CD4-positive, alpha-beta T cell treated with Interleukin-4 for 1 hour (primary cell): Measurements from ENCODE around the gene DIP2C.

ENCODE experiments used
- DNase-seq, 2 donors: peaks; one replicate each; pipeline ENCODE4 v3.0.0-alpha.2; 2020 to 2022

Gene DIP2C

DNA sequence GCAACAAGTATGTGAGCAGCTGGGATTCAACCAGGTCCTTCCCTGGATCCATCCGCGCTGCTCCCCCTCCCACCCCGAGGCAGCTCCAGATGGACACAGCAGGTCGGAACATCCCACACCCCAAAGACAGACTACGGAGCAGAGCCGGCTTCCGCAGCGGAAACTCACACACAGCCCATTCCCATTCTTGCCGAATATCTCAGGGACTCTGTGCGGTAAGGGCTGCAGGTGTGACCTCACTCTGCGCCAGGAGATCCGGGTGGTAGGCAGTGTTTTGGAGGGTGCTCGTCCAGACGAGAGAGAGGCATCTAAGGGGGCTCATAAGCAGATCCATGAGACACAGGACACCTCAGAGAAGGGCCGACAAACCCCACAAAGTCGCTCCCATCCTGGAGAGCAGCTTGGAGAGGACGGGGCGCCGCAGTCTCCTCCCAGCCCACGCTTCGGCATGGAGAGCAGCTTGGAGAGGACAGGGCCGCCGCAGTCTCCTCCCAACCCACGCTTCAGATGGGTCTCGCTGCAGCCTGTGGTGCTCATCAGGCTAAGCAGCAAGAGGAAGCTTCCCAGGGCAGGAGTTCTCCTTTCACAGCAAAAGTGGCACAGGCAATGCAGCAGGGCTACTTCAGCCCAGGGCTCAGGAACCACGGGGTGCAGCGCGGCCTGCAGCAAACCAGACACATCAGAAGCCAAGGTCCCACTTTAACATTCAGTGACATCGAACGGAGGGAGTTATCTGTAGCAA, 179.9 kb downstream of the DIP2C start:
- DNase-seq = no peak

DNA sequence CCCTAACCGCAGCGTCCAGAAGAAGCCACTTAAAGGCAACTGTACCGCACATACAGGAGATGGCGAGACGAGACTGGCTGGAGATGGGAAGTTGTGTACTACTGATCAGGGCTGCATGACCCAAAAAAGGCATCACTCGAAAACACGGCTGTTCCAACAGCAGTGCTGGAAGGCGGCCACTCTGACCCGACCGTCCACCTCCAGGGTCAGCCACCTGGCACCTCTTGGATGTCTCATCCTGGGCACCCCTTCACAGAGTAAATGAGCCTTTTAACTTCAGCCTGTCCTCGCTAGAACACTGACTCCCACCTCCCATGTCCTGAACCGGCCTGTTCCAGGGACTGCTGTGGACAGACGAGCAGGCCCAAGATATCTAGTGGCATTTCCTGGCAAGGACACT, 180.7 kb downstream of the DIP2C start:
- no peak for DNase-seq

DNA sequence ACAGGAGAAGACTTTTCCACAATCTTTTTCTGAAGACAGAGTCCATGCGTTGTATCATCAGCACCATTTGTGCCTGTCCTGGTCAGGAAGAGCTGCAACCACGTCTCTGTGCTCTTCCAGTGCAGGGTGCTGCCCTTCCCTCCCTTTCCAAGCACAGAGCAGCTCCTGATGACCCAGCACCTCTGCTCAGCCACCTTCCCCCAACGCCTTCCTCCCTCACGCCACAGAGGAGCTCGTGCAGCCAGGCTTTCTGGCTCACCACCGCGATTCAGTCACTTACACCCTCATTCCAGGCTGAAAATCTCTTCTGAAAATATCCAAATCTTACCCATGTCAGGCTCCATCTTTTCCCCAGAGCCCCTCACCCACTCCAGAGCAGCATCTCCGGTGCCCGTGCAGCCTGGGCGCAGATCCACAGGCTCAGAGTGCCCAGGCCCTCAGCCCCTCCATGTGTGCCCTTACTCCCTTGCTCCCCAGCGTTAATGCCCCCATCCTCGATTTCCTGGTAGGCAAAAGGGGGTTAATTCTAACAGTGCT, 181.5 kb downstream of the DIP2C start:
- DNase-seq = no peak

DNA sequence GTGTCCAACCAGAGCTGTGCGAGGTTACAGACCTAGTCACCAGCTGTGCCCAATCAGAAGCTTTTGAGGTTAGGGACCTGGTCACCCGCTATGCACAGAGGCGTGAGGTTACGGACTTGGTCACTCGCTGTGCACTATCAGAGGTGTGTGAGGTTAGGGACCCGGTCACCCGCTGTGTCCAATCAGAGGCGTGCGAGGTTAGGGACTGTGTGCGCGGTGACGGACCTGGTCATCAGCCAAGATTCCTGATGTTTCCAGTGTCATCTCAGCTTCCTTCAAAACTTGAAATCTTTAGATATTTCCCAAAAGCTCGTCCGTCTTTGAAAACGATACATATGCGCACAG, 182.1 kb downstream of the DIP2C start:
- no peak for DNase-seq

DNA sequence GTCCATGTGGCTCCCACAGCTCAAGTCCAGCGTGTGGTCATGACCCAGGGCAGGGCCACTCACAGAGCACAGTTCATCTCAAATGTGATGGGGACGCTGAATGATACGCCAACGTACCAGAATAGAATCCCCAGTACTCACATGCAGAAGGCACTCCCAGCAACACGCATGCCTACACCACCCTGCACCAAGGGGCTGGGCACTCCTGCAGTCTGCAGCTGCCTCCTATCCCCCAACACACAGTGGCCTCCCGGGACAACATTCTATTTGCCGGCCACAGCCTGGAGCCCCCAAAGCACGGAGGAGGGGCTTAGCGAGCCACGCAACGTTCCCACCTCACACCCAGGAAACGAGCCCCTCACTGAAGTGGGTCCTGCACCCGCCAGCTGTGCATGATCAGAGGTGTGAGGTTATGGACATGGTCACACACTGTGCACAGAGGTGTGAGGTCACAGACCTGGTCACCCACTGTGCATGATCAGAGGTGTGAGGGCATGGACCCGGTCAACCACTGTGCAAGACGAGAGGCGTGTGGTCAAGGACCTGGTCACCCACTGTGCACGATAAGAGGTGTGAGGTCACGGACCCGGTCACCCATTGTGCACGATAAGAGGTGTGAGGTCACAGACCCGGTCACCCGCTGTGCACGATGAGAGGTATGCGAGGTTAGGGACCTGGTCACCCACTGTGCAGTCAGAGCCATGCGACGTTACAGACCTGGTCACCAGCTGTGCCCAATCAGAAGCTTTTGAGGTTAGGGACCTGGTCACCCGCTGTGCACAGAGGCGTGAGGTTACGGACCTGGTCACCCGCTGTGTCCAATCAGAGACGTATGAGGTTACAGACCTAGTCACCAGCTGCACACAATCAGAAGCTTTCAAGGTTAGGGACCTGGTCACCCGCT, 182.8 kb downstream of the DIP2C start:
- DNase-seq = no peak

DNA sequence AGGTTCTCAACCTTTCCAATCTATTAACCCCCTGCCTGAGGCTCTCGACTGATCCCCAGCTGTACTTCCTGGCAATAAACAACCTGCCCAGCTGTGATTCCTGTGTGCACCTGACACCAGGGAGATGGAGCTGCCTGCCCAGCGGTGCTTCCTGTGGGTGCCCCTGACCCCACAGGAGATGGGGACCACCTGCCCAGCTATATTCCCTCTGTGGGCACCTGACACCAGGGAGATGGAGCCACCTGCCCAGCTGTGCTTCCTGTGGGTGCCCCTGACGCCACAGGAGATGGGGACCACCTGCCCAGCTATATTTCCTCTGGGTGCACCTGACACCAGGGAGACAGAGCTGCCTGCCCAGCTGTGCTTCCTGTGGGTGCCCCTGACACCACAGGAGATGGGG, 184.0 kb downstream of the DIP2C start:
- no peak for DNase-seq

DNA sequence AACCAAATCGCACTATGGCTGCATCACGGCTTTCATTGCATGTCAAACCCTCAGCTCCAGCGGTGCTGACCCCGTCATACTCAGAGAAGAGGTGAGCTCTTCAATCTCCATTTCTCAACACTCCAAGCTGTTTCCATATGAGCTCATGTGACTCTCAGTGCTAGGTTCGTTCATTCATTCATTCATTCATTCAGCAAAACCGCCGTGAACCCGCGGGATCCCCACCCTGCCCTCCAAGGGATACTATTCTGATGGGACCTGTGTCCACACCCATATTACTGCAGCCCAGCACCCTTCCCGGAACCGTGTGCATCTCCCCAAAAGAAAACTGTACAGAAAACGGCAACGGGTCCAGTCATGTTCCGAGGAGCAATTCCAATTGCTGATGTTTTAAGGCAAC, 184.7 kb downstream of the DIP2C start:
- no peak for DNase-seq

DNA sequence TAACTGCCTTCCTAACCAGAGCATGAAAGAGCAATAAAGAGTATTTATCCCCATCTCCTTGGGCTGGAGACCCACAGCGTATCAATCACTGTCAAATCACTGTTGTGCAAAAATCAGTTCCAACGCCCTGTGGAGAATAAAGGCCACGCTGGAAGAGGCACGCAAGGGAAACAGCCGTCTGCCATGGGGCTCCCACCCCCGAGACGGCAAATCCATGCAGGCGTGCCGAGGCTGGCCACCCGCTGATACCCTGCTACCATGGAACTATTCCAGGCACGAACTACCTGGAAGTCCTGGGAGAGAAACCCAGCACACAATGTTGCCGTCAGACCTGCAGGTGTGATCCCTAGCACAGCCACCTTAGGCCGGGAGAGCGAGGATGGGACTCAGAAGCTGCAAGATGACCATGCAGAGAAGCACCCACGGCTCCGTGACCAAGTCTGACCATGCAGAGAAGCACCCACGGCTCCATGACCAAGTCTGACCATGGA, 185.3 kb downstream of the DIP2C start:
- DNase-seq = no peak

DNA sequence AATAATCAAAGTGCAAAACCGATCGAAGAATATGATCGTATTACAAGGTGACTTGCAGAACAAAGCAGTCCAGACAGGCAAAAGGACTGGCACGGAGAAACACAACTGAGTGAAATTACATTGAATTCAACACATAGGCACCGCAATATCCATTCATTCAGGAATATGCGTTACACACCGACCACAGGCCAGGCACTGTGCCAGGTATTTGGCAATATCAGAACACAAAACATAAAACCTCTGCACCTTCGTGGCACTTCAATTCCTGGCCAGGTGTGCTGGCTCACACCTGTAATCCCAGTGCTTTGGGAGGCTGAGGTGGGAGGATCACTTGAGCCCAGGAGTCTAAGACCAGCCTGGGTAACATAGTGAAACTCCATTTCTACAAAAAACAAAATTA, 187.9 kb downstream of the DIP2C start:
- no peak for DNase-seq

DNA sequence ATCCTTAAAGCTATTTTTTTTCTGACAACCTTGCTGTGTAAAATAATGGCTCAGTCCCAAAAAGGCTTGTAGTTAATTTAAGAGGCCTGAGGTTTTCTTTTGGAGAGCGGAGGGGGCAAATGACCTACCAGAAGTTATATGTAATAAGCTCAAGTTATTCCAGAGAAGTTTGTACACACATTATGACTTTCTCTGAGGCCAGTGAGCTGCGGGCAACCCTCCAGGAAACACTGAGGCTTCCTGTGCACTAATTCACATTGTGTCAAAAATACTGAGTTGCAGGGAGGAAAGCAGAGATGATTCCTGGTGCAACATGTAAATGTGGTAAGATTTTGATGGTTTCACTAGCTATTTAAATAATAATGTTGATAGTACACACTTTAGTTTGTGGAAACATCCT, 188.6 kb downstream of the DIP2C start:
- DNase-seq = no peak

DNA sequence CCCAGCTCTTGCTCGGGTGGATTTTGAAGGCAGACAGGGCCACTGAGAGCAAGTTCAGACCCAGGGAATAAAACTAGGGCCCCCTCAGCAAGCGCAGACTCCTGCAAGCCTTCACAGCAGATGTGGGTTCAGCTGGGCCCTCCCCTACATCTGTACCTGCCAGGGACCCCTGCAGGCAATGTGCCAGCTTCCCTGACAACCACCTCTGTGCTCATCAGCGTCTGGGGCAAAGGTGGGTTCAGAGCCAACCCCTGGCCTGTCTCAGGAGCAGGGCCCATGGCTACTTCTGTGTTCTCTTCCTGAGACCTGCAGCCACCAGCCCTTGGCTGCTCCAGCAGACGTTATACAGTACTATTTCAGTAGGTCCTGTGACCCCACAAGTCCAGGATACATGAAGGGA, 189.5 kb downstream of the DIP2C start:
- no peak for DNase-seq

DNA sequence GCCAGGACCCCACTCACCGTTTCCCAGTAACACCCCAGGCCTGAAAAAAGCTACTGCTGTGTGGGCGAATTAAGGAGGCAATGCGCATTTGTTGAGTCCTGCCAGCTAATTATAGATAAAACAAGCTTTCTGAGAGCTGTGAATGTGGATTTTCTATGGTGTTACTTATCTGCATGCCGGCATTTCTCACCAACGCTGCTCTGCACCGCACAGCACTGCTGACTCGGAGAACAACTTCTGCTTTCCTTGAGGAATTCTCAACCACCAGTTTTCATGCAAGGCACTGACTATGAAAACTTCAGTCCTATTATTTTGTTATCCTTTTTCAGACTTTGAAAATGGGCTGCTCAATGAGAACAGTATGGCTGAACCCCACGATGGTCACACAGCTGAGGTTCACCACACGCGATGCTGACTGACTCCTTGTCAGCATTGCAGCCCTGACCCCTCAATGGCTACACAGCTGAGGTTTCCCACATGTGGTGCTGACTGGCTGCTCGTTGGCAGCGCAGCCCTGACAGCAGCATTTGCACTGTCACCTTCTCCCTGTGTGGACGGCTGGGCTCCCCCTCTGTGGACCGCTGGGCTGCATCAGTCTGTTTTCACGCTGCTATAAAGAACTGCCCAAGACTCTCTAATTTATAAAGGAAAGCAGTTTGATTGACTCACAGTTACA, 190.6 kb downstream of the DIP2C start:
- DNase-seq = no peak

DNA sequence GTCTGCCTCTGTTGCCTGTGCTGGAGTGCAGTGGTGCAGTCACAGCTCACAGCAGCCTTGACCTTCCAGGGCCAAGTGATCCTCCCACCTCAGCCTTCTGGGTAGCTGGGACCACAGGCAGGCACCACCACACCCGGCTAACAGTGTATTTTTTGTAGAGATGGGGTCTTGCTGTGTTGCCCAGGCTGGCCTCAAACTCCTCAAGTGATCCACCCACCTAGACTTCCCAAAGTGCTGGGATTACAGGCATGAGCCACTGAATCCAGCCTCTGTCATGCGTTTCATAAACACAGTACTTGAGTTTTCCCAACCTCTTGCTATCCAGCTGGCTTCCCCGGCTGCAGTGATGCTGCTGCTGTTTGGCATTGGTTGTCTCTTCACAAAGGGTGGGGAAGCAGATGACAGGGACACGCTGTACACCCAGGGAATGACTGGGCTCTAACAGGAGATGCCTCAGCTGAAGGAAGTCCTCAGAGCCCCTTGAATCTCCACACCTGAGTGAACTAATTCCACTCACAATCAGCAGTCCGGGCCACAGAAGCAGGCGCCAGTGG, 191.5 kb downstream of the DIP2C start:
- DNase-seq = no peak

DNA sequence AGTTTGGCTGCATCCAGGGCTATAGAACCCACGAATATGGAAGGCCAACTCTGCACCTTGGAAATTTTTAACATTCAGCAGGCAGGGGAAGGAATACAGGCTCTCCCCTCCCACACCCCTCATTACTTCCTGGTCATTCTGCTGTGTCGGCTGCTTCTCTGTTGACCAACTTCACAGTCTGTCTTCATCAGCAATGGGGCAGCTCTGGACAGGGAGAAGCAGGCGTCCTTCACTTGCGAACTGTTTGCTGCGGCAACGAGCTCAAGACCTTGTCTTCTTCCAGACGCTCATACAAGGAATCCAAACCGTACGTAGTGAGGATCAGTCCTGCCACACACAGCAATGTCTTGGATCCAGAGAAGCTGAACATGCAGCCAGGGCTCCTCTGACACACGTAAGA, 192.2 kb downstream of the DIP2C start:
- no peak for DNase-seq

DNA sequence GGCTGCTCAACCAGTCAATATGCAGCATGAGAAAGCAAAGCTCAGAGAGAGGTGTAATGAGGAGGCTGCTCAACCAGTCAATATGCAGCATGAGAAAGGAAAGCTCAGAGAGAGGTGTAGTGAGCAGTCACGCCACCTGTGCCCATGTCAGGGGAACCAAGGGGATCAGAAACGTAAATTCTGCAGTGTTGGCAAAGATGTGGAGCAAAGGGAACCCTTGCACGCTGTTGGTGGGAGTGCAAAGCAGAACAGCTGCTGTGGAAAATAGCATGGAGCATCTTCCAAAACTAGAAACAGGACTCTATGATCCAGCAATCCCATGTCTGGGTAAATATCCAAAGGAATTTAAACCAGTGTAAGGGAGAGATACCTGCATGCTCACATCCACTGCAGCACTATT, 194.9 kb downstream of the DIP2C start:
- DNase-seq = no peak

DNA sequence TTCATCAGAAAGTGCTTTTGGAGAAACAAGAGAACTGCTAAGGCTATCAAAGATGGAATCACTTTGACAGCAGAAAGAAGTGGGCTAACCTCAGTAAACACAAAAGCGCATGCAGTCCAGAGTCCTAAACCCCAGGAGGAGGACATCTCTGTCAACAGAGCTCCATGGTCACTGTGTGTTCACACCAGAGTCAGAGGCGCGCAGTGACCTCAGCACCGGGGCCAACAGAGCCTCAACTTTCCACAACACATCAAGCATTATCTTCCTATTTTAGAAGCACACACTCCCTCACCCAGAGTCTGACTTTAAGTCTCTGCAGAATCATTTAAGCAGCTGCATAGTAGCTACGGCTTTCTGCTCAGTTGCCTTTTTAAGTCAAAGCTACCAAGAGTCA, 195.3 kb downstream of the DIP2C start:
- no peak for DNase-seq

DNA sequence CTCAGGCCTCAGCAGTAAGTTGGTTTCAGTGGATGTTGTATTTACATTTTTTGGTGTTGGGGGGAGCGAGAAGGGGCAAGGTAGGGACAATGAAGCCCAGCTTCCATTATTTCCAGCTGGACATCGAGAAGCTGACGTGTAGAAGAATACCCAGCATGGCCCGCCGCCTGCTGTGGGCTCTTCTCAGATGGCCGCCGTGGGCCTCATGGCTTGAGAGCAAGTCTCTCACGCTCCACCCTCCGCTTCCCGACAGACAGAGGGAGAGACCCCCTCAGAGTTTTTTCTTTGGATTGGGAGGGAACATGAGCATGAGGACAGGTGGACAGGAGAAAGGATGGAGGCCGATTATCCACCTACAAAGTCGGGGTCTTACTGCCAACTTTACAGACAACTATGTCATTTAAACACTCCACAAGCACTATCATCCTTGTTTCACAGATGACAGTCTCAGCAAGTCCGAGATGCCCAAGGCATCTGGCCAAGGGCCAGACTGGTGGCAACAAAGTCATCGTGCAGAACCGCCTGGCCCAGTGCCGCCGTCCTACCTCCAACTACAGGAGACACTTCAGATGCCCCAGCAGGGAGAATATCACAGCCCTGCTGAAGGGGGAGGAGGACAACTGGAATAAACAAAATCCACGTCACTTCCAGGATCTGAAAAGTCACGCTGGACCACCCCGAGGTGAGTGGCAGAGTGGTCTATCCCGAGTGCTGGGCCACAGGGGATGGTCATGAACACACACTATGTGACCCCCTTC, 195.9 kb downstream of the DIP2C start:
- no peak for DNase-seq

DNA sequence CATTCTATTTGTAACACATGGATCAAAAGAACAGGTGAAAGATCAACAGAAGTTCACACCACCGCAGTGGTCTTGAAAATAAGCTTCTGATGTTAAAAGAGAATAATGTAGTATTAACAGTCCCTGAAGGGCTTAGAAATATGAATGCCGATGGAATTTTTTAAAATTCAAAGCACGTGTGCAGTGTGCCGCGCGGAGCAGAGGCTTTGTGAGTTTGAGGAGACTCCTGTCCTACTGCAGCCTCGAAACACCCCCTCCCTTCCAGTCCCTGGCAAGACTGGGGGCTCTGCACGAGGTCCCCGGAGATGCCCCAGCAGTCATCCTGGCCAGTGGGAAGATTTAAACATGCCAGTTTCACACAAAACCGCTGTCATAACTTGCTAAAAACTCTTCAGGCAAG, 196.6 kb downstream of the DIP2C start:
- DNase-seq = no peak

DNA sequence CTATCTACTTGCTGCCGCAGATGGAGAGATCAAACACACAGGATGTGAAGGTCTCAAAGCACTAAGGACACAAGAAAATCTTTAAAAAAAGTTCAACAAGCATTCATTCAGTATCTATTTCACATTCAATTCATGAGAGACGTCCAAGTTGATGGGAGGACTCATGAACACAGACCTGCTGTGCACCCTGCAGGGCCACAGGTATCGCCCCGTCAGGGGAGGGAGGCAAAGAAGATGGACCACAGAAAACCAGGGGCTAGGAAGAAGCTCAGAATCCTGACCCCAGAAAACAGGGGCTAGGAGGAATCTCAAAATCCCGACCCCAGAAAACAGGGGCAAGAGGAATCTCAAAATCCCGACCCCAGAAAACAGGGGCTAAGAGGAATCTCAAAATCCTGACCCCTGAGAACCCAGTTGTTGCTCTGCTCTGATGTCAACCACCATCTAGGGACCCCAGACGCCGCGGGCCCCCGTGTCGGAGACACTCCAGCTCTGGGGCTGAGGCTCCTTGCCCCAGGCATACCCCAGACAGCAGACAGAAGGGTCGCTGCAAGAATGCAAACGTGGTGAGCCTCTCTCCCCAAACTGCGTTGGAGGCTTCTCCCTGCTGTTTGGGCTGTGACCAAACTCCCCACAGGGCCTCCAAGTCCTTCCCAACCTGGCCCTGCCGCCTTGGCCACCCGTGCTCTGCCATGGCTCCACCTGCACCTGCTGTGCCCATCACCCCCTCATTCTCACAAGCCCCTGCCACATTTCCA, 197.6 kb downstream of the DIP2C start:
- no peak for DNase-seq

DNA sequence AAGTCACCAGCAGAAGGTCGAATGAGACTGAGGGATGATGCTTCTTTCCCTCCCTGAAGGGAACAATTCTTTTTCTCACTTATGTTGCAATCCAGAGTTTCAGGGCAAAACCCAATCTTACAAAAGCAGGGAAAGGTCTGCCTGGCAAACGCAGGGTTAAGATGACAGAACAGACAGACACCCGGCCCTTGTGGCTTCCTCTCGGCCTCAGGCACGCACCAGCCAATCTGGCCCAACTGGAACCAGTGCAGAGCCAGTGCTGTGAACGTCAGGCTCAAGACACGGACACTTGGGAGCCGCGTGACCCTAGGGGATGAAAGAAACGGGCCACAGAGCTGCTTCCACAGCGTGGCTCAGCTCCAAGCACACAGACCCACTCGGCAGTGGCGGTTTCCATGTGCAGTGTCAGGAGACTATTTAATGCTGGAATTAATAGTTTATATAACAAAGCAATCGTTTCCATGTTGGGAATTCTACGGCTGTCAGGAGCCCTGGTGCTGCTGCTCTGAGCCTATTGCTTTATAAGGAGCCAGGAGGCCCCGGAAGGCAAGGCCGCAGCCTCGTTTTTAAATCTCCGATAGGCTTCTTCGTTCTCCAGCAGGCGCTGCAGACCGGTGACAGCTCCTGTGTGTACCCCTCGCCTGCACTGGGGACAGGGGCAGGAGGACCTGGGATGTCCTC, 198.4 kb downstream of the DIP2C start:
- DNase-seq = no peak

DNA sequence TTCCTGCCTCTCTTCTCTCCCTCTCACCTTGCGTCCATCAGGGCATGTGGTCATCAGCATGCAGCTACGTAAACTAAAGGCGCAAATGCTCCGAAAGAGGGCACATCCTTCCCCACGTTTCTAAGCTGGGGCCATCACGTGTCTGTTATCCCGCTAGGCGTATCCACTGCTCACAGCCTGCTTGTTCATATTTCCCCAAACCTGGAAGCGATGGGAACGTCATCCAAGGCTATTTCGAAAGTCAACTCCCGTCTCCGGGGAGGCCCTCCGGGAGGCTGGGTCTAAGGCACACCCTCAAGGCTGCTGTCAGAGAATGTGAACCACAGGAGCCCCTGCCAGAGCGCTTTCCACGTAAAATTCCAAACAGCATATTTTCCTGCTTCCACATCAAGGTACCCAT, 199.2 kb downstream of the DIP2C start:
- no peak for DNase-seq
